LNCAP (cell line): ENCODE measurements around the gene ATG2B.

Source experiments
- CTCF ChIP-seq: fragments of 450-650 bp; IDR thresholded peaks from 2 replicates; pipeline ENCODE4 v1.5.1; 2017; ENCODE audit warnings: mild to moderate bottlenecking

ATG2B gene

GRCh38 chr14:96254687-96255086, 108.5 kb downstream of the ATG2B start:
- TF ChIP-seq CTCF = no peak

- no peak for TF ChIP-seq CTCF
Measured at GRCh38 chr14:96252999-96253539, 110.1 kb downstream of the ATG2B start.

GRCh38 chr14:96252323-96252998, 110.7 kb downstream of the ATG2B start:
- TF ChIP-seq CTCF = no peak

GRCh38 chr14:96251656-96252155, 111.4 kb downstream of the ATG2B start:
- no peak for TF ChIP-seq CTCF

GRCh38 chr14:96250485-96250884, 112.7 kb downstream of the ATG2B start:
- TF ChIP-seq CTCF = no peak

- no peak for TF ChIP-seq CTCF
Measured at GRCh38 chr14:96249029-96249428, 114.1 kb downstream of the ATG2B start.

GRCh38 chr14:96247031-96247430, 116.1 kb downstream of the ATG2B start:
- TF ChIP-seq CTCF = no peak
